K562 (cell line): Measurements from ENCODE around the gene CST5. TPM values are rescaled to one million over a fixed set of nuclear protein-coding genes. Genes with fewer than 3 reads are reported as not detected.
"Not testable (repeated sequence)": the region's sequence is repeated elsewhere in the genome, so short reads cannot be mapped to it uniquely, and the experiment has no call there.

ENCODE experiments used
- ATAC-seq: fragments of 200-7000 bp; cut with Tn5 transposase; 3 replicates; pipeline ENCODE4 v1.9.1; 2020; ENCODE audit warnings: moderate library complexity
- BruUV-seq: library from RNA; stranded (reverse); fragments of 400-500 nt; replicated peaks from 2 replicates; lab custom pipeline; 2021; lab: Mats Ljungman, UMichigan
- CTCF ChIA-PET: fragments of 300-600 bp; formaldehyde crosslinking; extraction: SDS; loops from one replicate; lab custom pipeline; 2021; ENCODE audit warnings: low intra/inter-chr PET ratio; lab: Yijun Ruan, JAX
- POLR2A ChIA-PET: fragments of 300-600, 350-650 bp; sonication (Branson Sonifier 250); formaldehyde crosslinking; extraction: SDS; loops from one replicate; lab custom pipeline; 2021; ENCODE audit warnings: antibody characterized with exemption, inconsistent platforms; lab: Yijun Ruan, JAX
- DNase-seq, 4 experiments: peaks; one replicate each; pipeline versions ENCODE4 v3.0.0 to v3.0.0-alpha.2; 2011 to 2018; ENCODE audit warnings: low spot score in 3 of 4, mixed read lengths in 3 of 4; ENCODE audit errors: extremely low read depth in 1 of 4
- FAIRE-seq: peaks from 2 replicates; lab custom pipeline; 2011; peaks lifted over from hg19 to GRCh38; lab: Jason Lieb, UNC
- H2AFZ ChIP-seq: 2 replicates; pipeline ENCODE4 v1.6.0; 2011; ENCODE audit warnings: low read depth, low read length, control low read depth, inconsistent platforms
- H3K27ac ChIP-seq: fragments of 200-600 bp; 3 replicates; pipeline ENCODE4 v1.8.0; 2011; ENCODE audit warnings: low read depth, mild to moderate bottlenecking, control low read depth, inconsistent platforms, low read length, moderate library complexity, mixed read lengths; ENCODE audit errors: extremely low read depth
- H3K27me3 ChIP-seq, 2 experiments: fragments of 300-600 bp in 1 of 2; 2 replicates in 1 of 2; 3 replicates in 1 of 2; pipeline versions ENCODE4 v1.6.0 to v1.8.0; 2011; ENCODE audit warnings: inconsistent platforms in 2 of 2, low read length in 2 of 2, mild to moderate bottlenecking in 1 of 2, mixed read lengths in 1 of 2, moderate library complexity in 1 of 2; ENCODE audit not compliant: control insufficient read depth in 2 of 2, insufficient read depth in 2 of 2
- H3K36me3 ChIP-seq: fragments of 300-600 bp; 3 replicates; pipeline ENCODE4 v1.8.0; 2011; ENCODE audit warnings: mild to moderate bottlenecking, low read length, inconsistent platforms; ENCODE audit not compliant: control insufficient read depth, insufficient read depth
- H3K4me1 ChIP-seq, 2 experiments: fragments of 200-600 bp in 1 of 2; replicated peaks in 1 of 2; 2 replicates in 1 of 2; 3 replicates in 1 of 2; pipeline versions ENCODE4 v1.5.1 to v1.8.0; 2011; ENCODE audit warnings: inconsistent platforms in 2 of 2, low read length in 2 of 2, mild to moderate bottlenecking in 1 of 2, mixed read lengths in 1 of 2, moderate library complexity in 1 of 2; ENCODE audit not compliant: control insufficient read depth in 2 of 2, insufficient read depth in 2 of 2
- H3K4me2 ChIP-seq: 2 replicates; pipeline ENCODE4 v1.6.1; 2011; ENCODE audit warnings: low read length, control low read depth, inconsistent platforms, mixed read lengths; ENCODE audit not compliant: insufficient read depth
- H3K4me3 ChIP-seq: fragments of 200-600 bp; sonication (generic), shearing (Covaris generic); 2 replicates; pipeline ENCODE4 v1.5.1; 2016; ENCODE audit warnings: control low read depth, inconsistent platforms
- H3K79me2 ChIP-seq: fragments of 200-600 bp; 3 replicates; pipeline ENCODE4 v1.8.0; 2011; ENCODE audit warnings: low read length, inconsistent platforms; ENCODE audit not compliant: control insufficient read depth, insufficient read depth
- H3K9ac ChIP-seq, 2 experiments: 2 replicates each; pipeline versions ENCODE4 v1.6.0 to v1.6.1; 2011; ENCODE audit warnings: low read depth in 2 of 2, low read length in 2 of 2, control low read depth in 1 of 2, inconsistent platforms in 1 of 2, mild to moderate bottlenecking in 1 of 2, mixed read lengths in 1 of 2; ENCODE audit not compliant: insufficient read depth in 1 of 2
- H3K9me1 ChIP-seq: one replicate; pipeline ENCODE4 v1.6.0; 2011; ENCODE audit warnings: inconsistent platforms, mild to moderate bottlenecking, low read length, moderate library complexity; ENCODE audit not compliant: control insufficient read depth, insufficient read depth
- H3K9me3 ChIP-seq: replicated peaks from 2 replicates; pipeline ENCODE4 v1.5.1; 2011; ENCODE audit warnings: low read depth, low read length, inconsistent platforms; ENCODE audit not compliant: control insufficient read depth, insufficient read depth
- H4K20me1 ChIP-seq: replicated peaks from 2 replicates; pipeline ENCODE4 v1.6.1; 2011; ENCODE audit warnings: low read length, inconsistent platforms, mixed read lengths; ENCODE audit not compliant: control insufficient read depth, insufficient read depth
- CBX3 ChIP-seq, 2 experiments: IDR thresholded peaks; 1 replicate in 1 of 2; 2 replicates in 1 of 2; pipeline ENCODE4 v1.6.1; 2012; ENCODE audit warnings: inconsistent platforms in 2 of 2, low read length in 2 of 2, borderline replicate concordance in 1 of 2, control low read depth in 1 of 2
- CBX5 ChIP-seq: IDR thresholded peaks from 2 replicates; pipeline ENCODE4 v1.6.1; 2014; ENCODE audit warnings: low read depth, borderline replicate concordance
- CREB1 ChIP-seq, 2 experiments: sonication (generic) in 1 of 2; formaldehyde crosslinking in 1 of 2; IDR thresholded peaks; 2 replicates each; pipeline versions ENCODE4 v1.6.1 to v1.8.0; 2012 to 2022; ENCODE audit warnings: inconsistent platforms in 1 of 2, mild to moderate bottlenecking in 1 of 2, missing genetic modification reagents in 1 of 2, moderate library complexity in 1 of 2
- DMBX1 ChIP-seq: fragments of 250-450 bp; sonication (Bioruptor Pico); IDR thresholded peaks from 2 replicates; pipeline ENCODE4 v1.8.0; 2022; ENCODE audit warnings: inconsistent platforms, mild to moderate bottlenecking, moderate library complexity, borderline replicate concordance
- FOXK2 ChIP-seq, 2 experiments: fragments of 450-650 bp; IDR thresholded peaks in 1 of 2; conservative IDR thresholded peaks in 1 of 2; 2 replicates each; pipeline ENCODE4 v1.6.1; 2016; ENCODE audit warnings: low read depth in 2 of 2, mild to moderate bottlenecking in 1 of 2
- HDAC1 ChIP-seq, 2 experiments: fragments of 450-650 bp; IDR thresholded peaks; 2 replicates each; pipeline ENCODE4 v1.6.1; 2016 to 2017; ENCODE audit warnings: inconsistent platforms in 1 of 2, mild to moderate bottlenecking in 1 of 2, moderate library complexity in 1 of 2
- KHSRP ChIP-seq: fragments of 450-650 bp; IDR thresholded peaks from 2 replicates; pipeline ENCODE4 v1.6.1; 2017
- LARP7 ChIP-seq: fragments of 450-650 bp; IDR thresholded peaks from 2 replicates; pipeline ENCODE4 v1.6.1; 2016
- NELFE ChIP-seq: IDR thresholded peaks from 2 replicates; pipeline ENCODE4 v1.6.1; 2011; ENCODE audit warnings: mild to moderate bottlenecking; ENCODE audit not compliant: insufficient read depth, insufficient read length
- PCBP2 ChIP-seq: fragments of 200-400 bp; formaldehyde crosslinking; IDR thresholded peaks from 2 replicates; pipeline ENCODE4 v1.6.1; 2018; ENCODE audit warnings: low read length, low read depth, mild to moderate bottlenecking, moderate library complexity; ENCODE audit not compliant: poor library complexity, severe bottlenecking
- PTRF ChIP-seq: fragments of 450-650 bp; IDR thresholded peaks from 2 replicates; pipeline ENCODE4 v1.6.1; 2016; ENCODE audit warnings: mild to moderate bottlenecking, missing genetic modification characterization, missing compliant biosample characterization
- SMAD4 ChIP-seq: fragments of 250-450 bp; sonication (Bioruptor Pico); conservative IDR thresholded peaks from 2 replicates; pipeline ENCODE4 v1.8.0; 2021; ENCODE audit warnings: inconsistent platforms, mild to moderate bottlenecking, moderate library complexity
- ZNF696 ChIP-seq: fragments of 250-450 bp; sonication (Bioruptor Pico); conservative IDR thresholded peaks from 2 replicates; pipeline ENCODE4 v1.4.0; 2020; ENCODE audit warnings: mild to moderate bottlenecking, moderate library complexity
- WGBS: fragments of 100-300 bp; shearing (Covaris generic); methylation state at CpG from one replicate; pipeline ENCODE4 v1.1.6; 2016; ENCODE audit warnings: low coverage, mixed read lengths; ENCODE audit not compliant: insufficient coverage; ENCODE audit errors: missing lambda C conversion rate; 5-methylcytosine and 5-hydroxymethylcytosine counted together
- in situ Hi-C: fragments of 300-500 bp; cut with MboI; formaldehyde crosslinking; loops from 4 replicates; pipeline ENCODE4 v1.15.0; 2018; ENCODE audit warnings: inconsistent platforms, mixed read lengths
- intact Hi-C: fragments of 100-400 bp; cut with micrococcal nuclease; formaldehyde crosslinking; loops from 2 replicates; pipeline ENCODE4 v1.14.2; 2022
- polyA plus RNA-seq, 8 experiments: library from polyadenylated mRNA; depleted of rRNA in 4 of 8; stranded (reverse) in 5 of 8; unstranded in 3 of 8; fragments of >200 nt; fragmentation: Nextera tagmentation in 2 of 8; fragmentation: Illumina TruSeq in 1 of 8; extraction: Ambion mirVana in 2 of 8; extraction: Trizol in 1 of 8; gene quantifications; 2 replicates each; pipeline versions ENCODE4 v1.2.1 to v1.2.3, GENCODE V29; 2011 to 2014; ENCODE audit warnings: inconsistent platforms in 1 of 8, missing spikeins in 1 of 8
- total RNA-seq, 7 experiments: library from RNA; depleted of rRNA in 6 of 7; stranded (reverse); fragments of >200 nt in 6 of 7; fragmentation: Illumina TruSeq in 2 of 7; extraction: Trizol in 2 of 7; gene quantifications; 2 replicates each; pipeline versions ENCODE4 v1.2.1 to v1.2.3, GENCODE V29; 2011 to 2021; ENCODE audit warnings: low replicate concordance in 1 of 7
- TF ChIP-seq, protein P1 (sequence below): fragments of 450-650 bp; IDR thresholded peaks from 2 replicates; pipeline ENCODE4 v1.6.1; 2016; ENCODE audit warnings: mild to moderate bottlenecking

The CST5 gene
- total and polyA plus RNA-seq, 9 of the 15 experiments (the other 6 are each of a cell fraction or from before 2014, with no cell fraction given) = not detected

- TF ChIP-seq CREB1 (IDR thresholded peaks at IDR 0.05) (no peak), CREB1 (CRISPR knock-in tag; IDR thresholded peaks at IDR 0.05) (no peak), CBX3 (IDR thresholded peaks at IDR 0.05; ENCODE audit: borderline replicate concordance in 1 of 2, low read length in 2 of 2) (no peak), PCBP2 (no peak)
Measured at GRCh38 chr20:23879811-23880374, 345 bp upstream of the CST5 start (continued).

DNA sequence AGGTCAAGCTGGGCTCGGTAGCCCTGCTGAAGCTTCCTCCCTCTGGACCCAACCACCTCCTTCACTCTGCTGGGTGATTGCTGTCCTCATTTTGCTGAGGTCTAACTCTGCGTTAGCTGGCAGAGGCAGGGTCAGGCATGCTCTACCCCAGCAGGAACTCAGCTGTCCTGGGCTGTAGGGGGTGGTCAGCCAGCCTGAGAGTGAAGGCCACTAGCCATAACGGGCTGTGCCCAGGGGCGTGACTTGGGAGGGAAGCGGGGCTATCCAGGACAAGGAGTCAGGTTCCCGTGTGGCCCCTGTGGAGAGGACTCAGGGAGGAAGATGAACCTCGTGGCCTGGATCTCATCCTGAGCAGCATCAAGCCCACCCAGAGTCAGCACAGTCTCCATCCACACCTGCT, 761 bp downstream of the CST5 start:
- no peak for DNase-seq
- H3K9me1 ChIP-seq = no peaks in the 10 kb centered on the region
- no peaks in the 10 kb centered on the region for H3K4me1 ChIP-seq
- no peak overlapping the region for H2AFZ ChIP-seq
- 0% methylated on average over 6 of the region's 7 CpGs for WGBS
- no peak for TF ChIP-seq FOXK2 (conservative IDR thresholded peaks at IDR 0.05 in 1 of 2, IDR thresholded peaks at IDR 0.05 in 1 of 2; ENCODE audit: low read depth in 2 of 2)
- no peak for TF ChIP-seq DMBX1 (CRISPR knock-in tag)
- no peak for TF ChIP-seq PTRF (tag)
- TF ChIP-seq LARP7 = no peak
- TF ChIP-seq HDAC1 (IDR thresholded peaks at IDR 0.05) = no peak
- TF ChIP-seq CBX5 = no peak
- TF ChIP-seq SMAD4 = no peak
- TF ChIP-seq ZNF696 (CRISPR knock-in tag) = no peak
- TF ChIP-seq, protein P1, sequence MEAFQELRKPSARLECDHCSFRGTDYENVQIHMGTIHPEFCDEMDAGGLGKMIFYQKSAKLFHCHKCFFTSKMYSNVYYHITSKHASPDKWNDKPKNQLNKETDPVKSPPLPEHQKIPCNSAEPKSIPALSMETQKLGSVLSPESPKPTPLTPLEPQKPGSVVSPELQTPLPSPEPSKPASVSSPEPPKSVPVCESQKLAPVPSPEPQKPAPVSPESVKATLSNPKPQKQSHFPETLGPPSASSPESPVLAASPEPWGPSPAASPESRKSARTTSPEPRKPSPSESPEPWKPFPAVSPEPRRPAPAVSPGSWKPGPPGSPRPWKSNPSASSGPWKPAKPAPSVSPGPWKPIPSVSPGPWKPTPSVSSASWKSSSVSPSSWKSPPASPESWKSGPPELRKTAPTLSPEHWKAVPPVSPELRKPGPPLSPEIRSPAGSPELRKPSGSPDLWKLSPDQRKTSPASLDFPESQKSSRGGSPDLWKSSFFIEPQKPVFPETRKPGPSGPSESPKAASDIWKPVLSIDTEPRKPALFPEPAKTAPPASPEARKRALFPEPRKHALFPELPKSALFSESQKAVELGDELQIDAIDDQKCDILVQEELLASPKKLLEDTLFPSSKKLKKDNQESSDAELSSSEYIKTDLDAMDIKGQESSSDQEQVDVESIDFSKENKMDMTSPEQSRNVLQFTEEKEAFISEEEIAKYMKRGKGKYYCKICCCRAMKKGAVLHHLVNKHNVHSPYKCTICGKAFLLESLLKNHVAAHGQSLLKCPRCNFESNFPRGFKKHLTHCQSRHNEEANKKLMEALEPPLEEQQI = no peak
- no peak for TF ChIP-seq KHSRP
- no peak for TF ChIP-seq NELFE
- TF ChIP-seq, all 486 proteins: peak for 0
- no peaks in the 10 kb centered on the region for H3K36me3 ChIP-seq
- H3K4me2 ChIP-seq = no peak overlapping the region
- ATAC-seq = no peak
- no TSS peak for BruUV-seq
- no peaks in the 10 kb centered on the region for H3K79me2 ChIP-seq
- H3K9me3 ChIP-seq = no peaks in the 10 kb centered on the region
- no peak for FAIRE-seq
- POLR2A ChIA-PET = no interaction called here
- intact Hi-C loops = no loop called here
- CTCF ChIA-PET = no interaction called here
- H3K27ac ChIP-seq = no peak overlapping the region
- no peak overlapping the region for H3K4me3 ChIP-seq
- in situ Hi-C loops = no loop called here
- no peaks in the 10 kb centered on the region for H4K20me1 ChIP-seq
- H3K27me3 ChIP-seq = no peaks in the 10 kb centered on the region
- H3K9ac ChIP-seq = no peak overlapping the region

DNA sequence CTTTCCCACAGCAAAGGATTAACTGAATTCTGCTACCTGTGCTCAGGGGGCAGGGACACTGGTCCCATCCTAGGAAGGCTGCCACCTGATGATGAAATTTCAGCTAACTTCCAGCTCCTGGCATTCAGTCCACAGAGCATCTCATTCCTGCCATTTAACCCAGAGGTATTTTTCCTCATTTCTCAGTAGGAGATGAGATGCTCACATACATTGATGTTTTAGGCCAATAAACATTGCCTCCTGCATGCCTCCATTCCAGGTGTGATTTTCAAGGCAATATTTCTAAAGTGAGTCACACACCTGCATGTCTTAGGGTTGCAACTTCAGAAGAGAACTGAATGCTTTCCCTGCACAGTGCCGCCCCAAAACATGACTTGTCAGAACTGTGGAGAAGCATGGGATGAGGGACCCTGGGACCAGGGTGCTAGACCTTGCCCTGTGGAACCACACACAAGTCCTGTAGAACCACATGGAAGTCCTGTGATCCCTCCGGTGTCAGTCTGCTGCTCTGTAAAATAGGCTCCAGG, 1.5 kb downstream of the CST5 start:
- POLR2A ChIA-PET, CTCF ChIA-PET: not testable (repeated sequence)

More for the DNA sequence above, 1.5 kb downstream of the CST5 start:
- WGBS = 0% methylated on average over 1 of the region's 2 CpGs
- H3K27me3 ChIP-seq, BruUV-seq, H4K20me1 ChIP-seq, H3K9ac ChIP-seq, FAIRE-seq, H3K4me1 ChIP-seq, H3K36me3 ChIP-seq, H2AFZ ChIP-seq, in situ Hi-C loops, H3K9me1 ChIP-seq, H3K9me3 ChIP-seq, ATAC-seq, H3K27ac ChIP-seq, DNase-seq, H3K4me3 ChIP-seq, H3K4me2 ChIP-seq, intact Hi-C loops, H3K79me2 ChIP-seq: not testable (repeated sequence)
